ENCODE measurements around the gene ADGRV1.

The ADGRV1 gene

DNA sequence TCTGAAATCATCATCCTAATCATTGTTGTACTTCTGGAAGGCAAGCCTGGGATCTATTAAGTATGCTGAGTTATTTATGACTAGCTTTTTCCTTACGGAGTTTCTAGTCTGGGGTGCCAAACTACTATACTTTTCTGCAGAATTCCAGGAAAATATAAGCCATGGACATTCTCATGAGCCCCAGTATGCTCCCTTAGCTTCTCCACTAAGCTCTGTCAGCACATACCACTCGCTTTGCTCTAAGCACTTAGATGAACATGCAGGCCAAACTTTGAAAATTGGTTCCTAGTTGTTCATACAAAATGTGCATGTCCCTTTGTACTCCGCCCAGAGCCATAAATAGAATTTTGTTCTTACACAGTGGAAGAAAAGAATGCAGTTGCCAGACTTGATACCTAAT lies 539.9 kb downstream of the ADGRV1 start:
- no peak for DNase-seq (ENCODE audit: extremely low spot score)
- TF ChIP-seq LEF1 (IDR thresholded peaks at IDR 0.05; ENCODE audit: borderline replicate concordance) = no peak
- TF ChIP-seq SP1 (IDR thresholded peaks at IDR 0.05) = no peak
- no peak for TF ChIP-seq ELF4 (IDR thresholded peaks at IDR 0.05)
- no peak for TF ChIP-seq ZNF384 (IDR thresholded peaks at IDR 0.05)
- TF ChIP-seq ARNT (IDR thresholded peaks at IDR 0.05) = no peak
- TF ChIP-seq CTBP1 (IDR thresholded peaks at IDR 0.05; ENCODE audit: borderline replicate concordance) = no peak
- TF ChIP-seq BHLHE40 (IDR thresholded peaks at IDR 0.05; ENCODE audit: borderline replicate concordance) = no peak
- TF ChIP-seq L3MBTL2 (conservative IDR thresholded peaks at IDR 0.05) = no peak
- ChIA-PET CTCF (interaction anchor here (0.6 to 1.4 kb wide), 2 partner anchors 166 to 233 kb away, joined by 3 to 6 read pairs; no protein-coding TSS in a partner anchor), POLR2A (interaction anchor here (1.3 to 1.4 kb wide), 2 partner anchors 282 to 284 kb away, joined by 3 to 6 read pairs; partner anchors contain the start of gene ARRDC3)

DNA sequence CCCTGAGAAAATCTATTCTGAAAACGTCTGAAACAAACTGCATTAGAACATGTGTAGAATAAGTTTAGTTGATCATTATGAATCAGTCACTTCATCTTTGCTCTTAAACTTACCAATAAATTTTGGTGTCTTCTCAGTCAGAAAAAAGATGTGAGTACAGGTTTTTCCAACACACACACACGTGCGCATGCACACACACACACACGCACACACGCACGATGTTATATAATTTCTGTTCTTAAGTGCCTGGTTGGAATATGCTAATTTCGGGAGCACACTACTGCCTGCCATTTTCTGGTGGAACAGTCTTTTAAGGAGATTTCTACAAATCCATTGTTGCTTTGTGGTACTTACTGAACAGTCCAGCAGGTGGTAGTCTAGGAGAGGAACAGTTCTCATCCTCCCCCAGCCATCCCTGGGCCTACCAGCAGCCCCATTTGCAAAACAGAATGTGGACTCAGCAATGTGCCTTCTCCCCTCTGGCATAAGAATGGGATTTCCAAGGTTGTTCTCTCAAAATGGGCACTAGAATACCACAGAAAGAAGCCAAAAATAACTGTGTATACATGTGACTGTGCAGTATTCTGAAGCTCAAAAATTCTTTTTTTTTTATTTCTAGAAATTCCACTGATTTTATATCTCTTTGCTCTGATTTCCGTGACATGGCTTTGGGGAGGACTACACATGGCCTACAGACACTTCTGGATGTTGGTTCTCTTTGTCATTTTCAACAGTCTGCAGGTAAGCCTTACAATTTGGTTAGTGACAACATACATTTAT lies 543.2 kb downstream of the ADGRV1 start:
- TF ChIP-seq SUZ12 (IDR thresholded peaks at IDR 0.05) (no peak), ELF4 (IDR thresholded peaks at IDR 0.05) (no peak), BHLHE40 (IDR thresholded peaks at IDR 0.05; ENCODE audit: borderline replicate concordance) (no peak), L3MBTL2 (conservative IDR thresholded peaks at IDR 0.05) (no peak)
- TF ChIP-seq, protein P1, sequence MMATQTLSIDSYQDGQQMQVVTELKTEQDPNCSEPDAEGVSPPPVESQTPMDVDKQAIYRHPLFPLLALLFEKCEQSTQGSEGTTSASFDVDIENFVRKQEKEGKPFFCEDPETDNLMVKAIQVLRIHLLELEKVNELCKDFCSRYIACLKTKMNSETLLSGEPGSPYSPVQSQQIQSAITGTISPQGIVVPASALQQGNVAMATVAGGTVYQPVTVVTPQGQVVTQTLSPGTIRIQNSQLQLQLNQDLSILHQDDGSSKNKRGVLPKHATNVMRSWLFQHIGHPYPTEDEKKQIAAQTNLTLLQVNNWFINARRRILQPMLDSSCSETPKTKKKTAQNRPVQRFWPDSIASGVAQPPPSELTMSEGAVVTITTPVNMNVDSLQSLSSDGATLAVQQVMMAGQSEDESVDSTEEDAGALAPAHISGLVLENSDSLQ (IDR thresholded peaks at IDR 0.05) = no peak
- DNase-seq (ENCODE audit: extremely low spot score) = peak; percentile 77
- POLR2A ChIA-PET = no interaction called here
- CTCF ChIA-PET = no interaction called here

DNA sequence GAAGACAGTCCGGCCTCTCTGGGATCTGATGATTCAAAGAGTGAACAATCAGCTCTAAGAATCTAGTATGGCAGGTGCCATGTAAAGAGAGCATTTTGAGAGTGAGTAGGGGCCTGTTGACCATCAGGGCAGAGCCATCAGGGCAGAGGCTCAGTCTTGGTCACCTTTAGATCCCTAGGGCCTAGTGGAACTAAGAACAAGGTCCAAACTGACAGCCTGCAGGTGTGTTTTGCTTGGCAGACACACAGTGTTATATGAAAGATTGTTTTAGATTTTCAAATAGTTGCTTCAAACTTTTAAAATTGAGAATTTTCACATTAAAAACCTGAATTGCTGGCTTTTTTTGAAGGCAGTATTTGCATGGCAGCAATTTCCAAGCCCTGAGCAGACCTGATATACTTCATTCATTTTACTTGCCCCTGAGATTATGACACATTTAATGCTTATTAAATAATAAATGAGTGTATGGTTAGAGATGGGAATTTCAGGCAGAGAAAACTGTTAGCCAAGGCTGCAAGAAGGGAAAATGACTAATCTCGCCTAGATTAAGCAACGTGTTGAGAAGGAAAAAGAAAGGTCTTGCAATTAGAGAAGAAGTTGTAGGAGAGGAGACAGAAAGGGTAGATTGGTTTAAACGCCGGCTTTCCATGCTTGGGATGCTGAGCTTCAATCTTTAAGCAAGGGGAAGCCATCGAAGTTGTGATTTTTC lies 544.9 kb downstream of the ADGRV1 start:
- no peak for DNase-seq (ENCODE audit: extremely low spot score)
- POLR2A ChIA-PET = no interaction called here
- CTCF ChIA-PET = interaction anchor here (1.1 kb wide), 1 partner anchor 238 kb away, joined by 3 read pairs; no protein-coding TSS in a partner anchor
- no peak for TF ChIP-seq ELF4 (IDR thresholded peaks at IDR 0.05)
- TF ChIP-seq, protein P1 (IDR thresholded peaks at IDR 0.05) = no peak
- TF ChIP-seq SP1 (IDR thresholded peaks at IDR 0.05) = no peak
- TF ChIP-seq FOXK2 (IDR thresholded peaks at IDR 0.05) = no peak
- no peak for TF ChIP-seq SUZ12 (IDR thresholded peaks at IDR 0.05)
- TF ChIP-seq LEF1 (IDR thresholded peaks at IDR 0.05; ENCODE audit: borderline replicate concordance) = no peak
- no peak for TF ChIP-seq ARNT (IDR thresholded peaks at IDR 0.05)
- no peak for TF ChIP-seq L3MBTL2 (conservative IDR thresholded peaks at IDR 0.05)
- TF ChIP-seq NFRKB (IDR thresholded peaks at IDR 0.05) = no peak
- no peak for TF ChIP-seq FOXA1 (IDR thresholded peaks at IDR 0.05)
- no peak for TF ChIP-seq FOXM1 (IDR thresholded peaks at IDR 0.05; ENCODE audit: borderline replicate concordance)
- no peak for TF ChIP-seq BHLHE40 (IDR thresholded peaks at IDR 0.05; ENCODE audit: borderline replicate concordance)
- no peak for TF ChIP-seq CTBP1 (IDR thresholded peaks at IDR 0.05; ENCODE audit: borderline replicate concordance)
- TF ChIP-seq ZNF384 (IDR thresholded peaks at IDR 0.05) = no peak
- no peak for TF ChIP-seq TARDBP (IDR thresholded peaks at IDR 0.05)

DNA sequence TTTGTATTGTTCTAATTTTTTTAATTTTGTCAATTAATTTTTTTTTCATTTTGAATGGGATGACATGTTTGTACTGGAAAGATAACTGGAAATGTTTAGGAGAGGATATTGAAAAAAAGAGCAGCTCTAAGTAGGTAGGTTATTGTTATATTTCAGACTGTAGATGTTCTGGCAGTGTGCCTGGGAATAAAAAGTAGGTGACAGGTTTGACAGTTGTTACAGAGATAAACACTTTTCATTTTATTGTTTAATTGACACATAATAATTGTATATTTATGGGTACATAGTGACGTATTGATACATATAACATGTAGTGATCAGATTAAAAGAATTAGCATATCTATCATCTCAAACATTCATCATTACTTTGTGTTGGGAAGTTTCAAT lies 545.5 kb downstream of the ADGRV1 start:
- POLR2A ChIA-PET = no interaction called here
- CTCF ChIA-PET = no interaction called here
- TF ChIP-seq ARNT (IDR thresholded peaks at IDR 0.05) = no peak
- TF ChIP-seq, protein P1 (IDR thresholded peaks at IDR 0.05) = no peak
- no peak for TF ChIP-seq BHLHE40 (IDR thresholded peaks at IDR 0.05; ENCODE audit: borderline replicate concordance)
- no peak for TF ChIP-seq L3MBTL2 (conservative IDR thresholded peaks at IDR 0.05)
- TF ChIP-seq TARDBP (IDR thresholded peaks at IDR 0.05) = no peak
- TF ChIP-seq ELF4 (IDR thresholded peaks at IDR 0.05) = no peak
- no peak for TF ChIP-seq ZNF384 (IDR thresholded peaks at IDR 0.05)
- no peak for TF ChIP-seq CTBP1 (IDR thresholded peaks at IDR 0.05; ENCODE audit: borderline replicate concordance)
- no peak for TF ChIP-seq SP1 (IDR thresholded peaks at IDR 0.05)
- TF ChIP-seq FOXK2 (IDR thresholded peaks at IDR 0.05) = no peak
- no peak for TF ChIP-seq SUZ12 (IDR thresholded peaks at IDR 0.05)
- no peak for TF ChIP-seq HDGF (IDR thresholded peaks at IDR 0.05; ENCODE audit: borderline replicate concordance)
- TF ChIP-seq FOXM1 (IDR thresholded peaks at IDR 0.05; ENCODE audit: borderline replicate concordance) = no peak
- no peak for TF ChIP-seq FOXA1 (IDR thresholded peaks at IDR 0.05)
- no peak for TF ChIP-seq NFRKB (IDR thresholded peaks at IDR 0.05)
- no peak for DNase-seq (ENCODE audit: extremely low spot score)

DNA sequence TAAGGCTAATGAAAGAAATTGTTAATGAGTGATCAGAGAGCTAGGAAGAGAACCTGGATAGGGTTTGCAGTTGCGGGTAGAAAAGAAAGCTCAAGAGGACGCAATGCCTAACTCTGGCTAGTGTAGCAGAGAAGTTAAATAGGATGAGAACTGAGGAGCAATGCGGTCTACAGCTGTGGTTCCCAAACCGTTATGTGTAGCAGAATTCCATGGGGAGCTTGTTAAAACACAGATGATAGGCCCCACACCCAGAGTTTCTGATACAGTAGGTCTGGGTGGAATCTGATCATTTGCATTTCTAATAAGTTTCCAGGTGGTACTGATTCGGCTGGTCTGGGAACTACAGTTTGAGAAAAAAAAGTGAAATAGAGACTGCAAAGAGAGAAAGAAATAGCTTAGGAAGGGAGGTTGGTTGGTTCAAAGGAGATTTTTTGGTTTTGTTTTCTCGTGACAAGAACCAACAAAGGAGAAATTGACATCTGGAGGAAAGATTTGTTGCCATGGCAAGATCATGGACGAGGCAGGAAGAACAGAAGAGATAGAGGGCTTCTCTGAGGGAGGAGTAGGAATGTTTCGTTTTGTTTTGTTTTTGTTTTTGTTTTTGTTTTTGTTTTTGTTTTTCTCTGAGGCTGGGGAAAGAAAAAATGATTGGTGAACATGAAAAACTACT lies 548.4 kb downstream of the ADGRV1 start:
- POLR2A ChIA-PET = interaction anchor here (1.1 kb wide), 1 partner anchor 112 kb away, joined by 3 read pairs; no protein-coding TSS in a partner anchor
- CTCF ChIA-PET = interaction anchor here (0.7 kb wide), 1 partner anchor 12 kb away, joined by 3 read pairs; no protein-coding TSS in a partner anchor
- no peak for TF ChIP-seq LEF1 (IDR thresholded peaks at IDR 0.05; ENCODE audit: borderline replicate concordance)
- TF ChIP-seq NFRKB (IDR thresholded peaks at IDR 0.05) = no peak
- TF ChIP-seq, protein P1 (IDR thresholded peaks at IDR 0.05) = no peak
- no peak for TF ChIP-seq ELF4 (IDR thresholded peaks at IDR 0.05)
- TF ChIP-seq FOXK2 (IDR thresholded peaks at IDR 0.05) = no peak
- TF ChIP-seq SP1 (IDR thresholded peaks at IDR 0.05) = no peak
- no peak for TF ChIP-seq FOXM1 (IDR thresholded peaks at IDR 0.05; ENCODE audit: borderline replicate concordance)
- no peak for TF ChIP-seq ZNF384 (IDR thresholded peaks at IDR 0.05)
- TF ChIP-seq TARDBP (IDR thresholded peaks at IDR 0.05) = no peak
- TF ChIP-seq FOXA1 (IDR thresholded peaks at IDR 0.05) = no peak
- no peak for TF ChIP-seq HDGF (IDR thresholded peaks at IDR 0.05; ENCODE audit: borderline replicate concordance)
- TF ChIP-seq CTBP1 (IDR thresholded peaks at IDR 0.05; ENCODE audit: borderline replicate concordance) = no peak
- no peak for TF ChIP-seq BHLHE40 (IDR thresholded peaks at IDR 0.05; ENCODE audit: borderline replicate concordance)
- TF ChIP-seq ARNT (IDR thresholded peaks at IDR 0.05) = no peak
- TF ChIP-seq SUZ12 (IDR thresholded peaks at IDR 0.05) = no peak
- no peak for TF ChIP-seq L3MBTL2 (conservative IDR thresholded peaks at IDR 0.05)
- no peak for DNase-seq (ENCODE audit: extremely low spot score)
